GM19351 (cell line): ENCODE results near the gene C14orf180.

Experiments used
- ATAC-seq: cut with Tn5 transposase; IDR thresholded peaks from one replicate; pipeline ENCODE4 v1.9.1; 2021; ENCODE audit warnings: mild to moderate bottlenecking, moderate library complexity; ENCODE audit not compliant: unreplicated experiment

The C14orf180 gene

GRCh38 chr14:104560586-104560945 is 19.0 kb upstream of the C14orf180 start:
- no peak for ATAC-seq

GRCh38 chr14:104561124-104561557 is 18.4 kb upstream of the C14orf180 start:
- no peak for ATAC-seq

GRCh38 chr14:104561632-104562495 is 17.7 kb upstream of the C14orf180 start:
- no peak for ATAC-seq

- ATAC-seq = no peak
Observed at GRCh38 chr14:104562606-104563005, 17.0 kb upstream of the C14orf180 start.

GRCh38 chr14:104563191-104563741 is 16.3 kb upstream of the C14orf180 start:
- ATAC-seq = no peak

- no peak for ATAC-seq
Observed at GRCh38 chr14:104563742-104564615, 15.6 kb upstream of the C14orf180 start.

- ATAC-seq = no peak
Observed at GRCh38 chr14:104564744-104565679, 14.6 kb upstream of the C14orf180 start.

- ATAC-seq = no peak
Observed at GRCh38 chr14:104567141-104567956, 12.2 kb upstream of the C14orf180 start.

GRCh38 chr14:104567957-104568225 is 11.7 kb upstream of the C14orf180 start:
- ATAC-seq = no peak

- ATAC-seq = no peak
Observed at GRCh38 chr14:104568620-104569019, 10.9 kb upstream of the C14orf180 start.

GRCh38 chr14:104569435-104569834 is 10.1 kb upstream of the C14orf180 start:
- ATAC-seq = no peak

GRCh38 chr14:104571246-104571645 is 8.3 kb upstream of the C14orf180 start:
- no peak for ATAC-seq

GRCh38 chr14:104572024-104572626 is 7.4 kb upstream of the C14orf180 start:
- no peak for ATAC-seq

GRCh38 chr14:104572668-104573067 is 6.9 kb upstream of the C14orf180 start:
- no peak for ATAC-seq

GRCh38 chr14:104573930-104574329 is 5.6 kb upstream of the C14orf180 start:
- ATAC-seq = no peak

- ATAC-seq = no peak
Observed at GRCh38 chr14:104574536-104574935, 5.0 kb upstream of the C14orf180 start.

GRCh38 chr14:104574978-104575583 is 4.5 kb upstream of the C14orf180 start:
- ATAC-seq = no peak

- no peak for ATAC-seq
Observed at GRCh38 chr14:104576232-104576969, 3.2 kb upstream of the C14orf180 start.
